ENCODE measurements around the gene ITK.

ITK gene

DNA sequence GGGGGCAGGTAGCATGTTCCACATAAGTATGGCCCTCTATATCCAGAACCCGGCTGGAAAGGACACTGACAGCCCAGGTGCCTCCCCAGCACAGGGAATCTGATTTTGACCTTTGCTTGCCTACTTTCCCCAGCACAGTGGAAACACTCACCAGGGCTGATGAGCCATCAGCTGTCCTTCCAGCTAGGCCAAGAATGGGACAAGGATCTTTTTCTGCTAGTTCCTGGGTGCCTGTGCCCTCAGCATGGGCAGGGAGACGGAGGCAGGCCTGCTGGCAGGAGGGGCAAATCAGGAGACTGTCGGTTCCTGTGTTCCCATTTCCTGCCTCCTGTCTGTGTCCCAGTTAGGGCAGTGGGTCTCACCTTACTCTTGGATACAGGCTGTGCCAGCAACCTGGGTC is 86.4 kb downstream of the ITK start:
- no peak for DNase-seq
- in situ Hi-C loops (cut with HindIII; ENCODE audit: low pct_ligation_motif_present, low pct_unique_long_range_greater_than_20kb, low sequenced_read_pairs): no loop called here

DNA sequence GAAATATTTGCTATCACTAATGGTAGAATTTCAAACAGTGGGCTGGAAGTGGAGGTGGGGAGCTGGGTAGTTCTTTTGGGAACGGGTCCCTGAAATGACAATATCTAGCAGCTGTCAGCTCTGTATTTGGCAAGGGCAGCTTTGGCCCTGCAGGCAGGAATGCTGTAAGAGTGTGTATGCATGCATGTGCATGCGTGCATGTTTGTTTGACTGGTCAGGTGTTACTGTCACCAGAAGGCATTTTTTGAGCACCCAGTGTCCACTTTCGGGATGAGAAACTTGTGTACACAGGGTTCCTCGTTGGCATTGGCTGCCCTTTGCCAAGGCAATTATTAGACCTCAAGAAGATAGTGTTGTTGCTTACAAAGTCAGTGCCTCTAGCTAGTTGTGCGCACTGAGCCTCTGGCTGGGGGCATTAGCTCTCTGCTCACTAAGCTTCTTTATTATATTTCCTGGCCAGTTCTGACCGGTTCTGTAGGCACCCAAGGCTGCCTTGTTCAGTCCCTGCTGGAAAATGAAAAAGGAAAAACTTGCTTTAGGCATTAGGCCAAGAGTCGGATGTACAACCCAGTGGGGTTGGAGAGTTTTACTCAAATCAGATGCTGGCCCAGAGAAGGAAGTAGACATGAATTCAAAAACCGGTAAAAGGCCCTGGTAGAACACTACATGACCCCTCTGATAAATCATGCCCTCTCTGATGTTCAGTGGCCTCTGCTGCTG is 87.3 kb downstream of the ITK start:
- in situ Hi-C loops (cut with HindIII; ENCODE audit: low pct_ligation_motif_present, low pct_unique_long_range_greater_than_20kb, low sequenced_read_pairs): no loop called here
- DNase-seq: no peak

DNA sequence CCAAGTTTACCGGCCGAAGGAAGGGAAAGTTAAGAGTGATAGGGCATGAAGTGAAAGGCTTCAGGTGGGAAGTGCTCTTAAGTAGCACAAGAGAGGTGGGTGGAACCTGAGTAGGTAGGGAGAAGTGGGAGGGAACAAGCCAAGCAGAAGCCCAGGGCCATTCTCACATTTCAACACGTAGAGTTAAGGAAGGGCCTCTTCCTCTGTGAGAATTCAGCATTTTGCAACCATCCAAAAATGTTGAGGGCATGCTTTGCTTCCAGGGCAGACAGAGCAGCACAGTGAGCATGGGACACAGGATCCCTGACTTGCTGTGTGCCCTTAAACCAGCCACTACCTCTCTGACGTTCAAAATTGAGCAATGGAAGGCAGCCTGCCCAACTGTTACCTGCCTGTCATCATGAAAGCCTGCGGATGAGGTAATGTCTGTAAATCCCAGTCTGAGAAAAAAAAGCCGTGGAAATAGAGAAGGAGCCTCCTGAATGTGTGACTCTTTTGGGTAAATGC is 88.6 kb downstream of the ITK start:
- in situ Hi-C loops (cut with HindIII; ENCODE audit: low pct_ligation_motif_present, low pct_unique_long_range_greater_than_20kb, low sequenced_read_pairs): no loop called here
- no peak for DNase-seq

DNA sequence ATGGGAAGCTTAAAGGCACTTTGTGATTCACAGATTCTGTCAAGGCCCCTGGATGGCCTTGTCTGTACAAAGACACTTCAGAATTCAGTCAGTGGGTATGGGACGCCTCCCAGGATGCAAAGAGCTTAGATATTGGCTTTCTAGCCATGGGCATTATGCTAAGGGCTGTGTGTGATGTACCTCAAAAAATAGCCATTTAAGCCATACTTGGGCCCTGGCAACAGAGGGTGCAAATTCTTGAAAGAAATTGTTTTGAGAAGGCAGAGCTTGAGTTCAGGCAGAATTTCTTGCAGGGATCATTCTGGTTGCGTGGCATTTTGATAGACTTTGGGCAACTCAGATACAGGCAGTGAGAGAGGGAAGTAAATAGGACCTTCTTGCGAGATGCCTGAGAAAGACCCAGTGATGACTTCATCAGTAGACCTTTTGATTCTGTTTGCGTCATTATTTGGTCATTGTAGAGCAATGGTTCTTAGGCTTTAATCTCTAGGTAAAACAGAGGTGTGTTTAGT is 89.2 kb downstream of the ITK start:
- no peak for DNase-seq
- in situ Hi-C loops (cut with HindIII; ENCODE audit: low pct_ligation_motif_present, low pct_unique_long_range_greater_than_20kb, low sequenced_read_pairs): no loop called here

DNA sequence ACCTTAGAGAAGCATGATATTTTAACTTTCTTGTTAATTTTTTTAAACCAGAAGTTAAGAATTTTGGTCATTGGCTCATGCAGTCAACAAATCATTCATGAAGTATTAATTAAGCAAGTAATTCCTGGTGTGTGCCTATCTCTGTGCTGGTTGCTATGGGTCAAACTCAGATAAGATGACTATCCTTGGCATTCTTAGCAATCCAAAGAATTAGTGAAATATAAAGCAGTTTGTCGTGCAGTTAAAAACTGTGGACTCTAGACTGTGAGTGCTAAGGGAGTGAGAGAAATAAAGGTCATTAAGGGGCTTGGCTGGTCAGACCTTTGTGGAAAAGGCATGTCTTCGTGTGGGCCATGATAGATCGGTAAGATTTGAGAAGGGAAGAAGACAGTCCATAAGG is 90.1 kb downstream of the ITK start:
- in situ Hi-C loops (cut with HindIII; ENCODE audit: low pct_ligation_motif_present, low pct_unique_long_range_greater_than_20kb, low sequenced_read_pairs): no loop called here
- DNase-seq: no peak

DNA sequence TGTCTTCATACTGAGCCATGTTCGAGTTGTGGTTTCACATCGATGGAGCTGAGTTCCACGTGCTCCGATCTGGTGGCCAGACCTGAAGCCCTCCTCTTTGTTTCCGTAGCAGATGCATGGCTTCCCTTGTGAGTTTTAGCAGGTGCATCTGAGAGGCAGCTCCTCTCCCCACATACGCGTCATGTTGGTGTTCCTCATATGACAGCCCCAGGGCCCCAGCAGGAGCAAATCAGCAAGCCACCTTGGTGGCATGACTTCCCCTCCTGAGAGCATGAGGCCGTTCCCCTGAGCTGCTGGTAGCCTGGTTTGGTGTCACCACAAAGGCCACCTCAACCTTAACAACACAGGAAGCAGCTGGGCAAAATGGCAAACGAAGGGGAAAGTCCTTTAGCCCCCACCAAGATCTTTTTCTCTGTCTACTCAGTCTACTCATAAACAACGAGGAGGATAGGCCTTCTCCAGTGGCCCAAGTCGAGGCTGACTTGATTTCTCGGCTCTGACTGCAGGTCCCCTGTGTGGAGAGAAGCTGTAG is 91.2 kb downstream of the ITK start:
- no peak for DNase-seq

DNA sequence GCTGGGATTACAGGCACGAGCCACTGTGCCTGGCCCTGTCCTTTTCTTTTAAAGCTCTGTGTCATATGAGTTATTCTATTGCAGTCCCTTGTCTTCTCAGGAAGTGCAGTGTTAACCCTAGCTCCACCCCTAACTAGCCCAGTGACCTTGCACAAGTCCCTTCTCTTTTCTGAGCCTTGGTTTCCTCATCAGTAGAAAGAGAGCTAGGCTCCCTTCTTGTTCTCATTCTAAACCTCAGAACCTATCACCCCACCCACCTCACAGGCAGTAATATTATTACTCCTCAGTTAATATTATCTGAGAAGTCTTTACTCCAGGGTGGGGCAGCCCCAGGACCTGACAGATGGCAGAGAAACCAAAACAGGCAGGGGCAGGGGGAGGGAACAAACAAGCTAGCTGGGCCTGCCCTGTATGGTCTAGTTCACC is 92.5 kb downstream of the ITK start:
- DNase-seq: no peak
- in situ Hi-C loops (cut with HindIII; ENCODE audit: low pct_ligation_motif_present, low pct_unique_long_range_greater_than_20kb, low sequenced_read_pairs): no loop called here

More for the DNA sequence above, 91.2 kb downstream of the ITK start:
- in situ Hi-C loops (cut with HindIII; ENCODE audit: low pct_ligation_motif_present, low pct_unique_long_range_greater_than_20kb, low sequenced_read_pairs): no loop called here

DNA sequence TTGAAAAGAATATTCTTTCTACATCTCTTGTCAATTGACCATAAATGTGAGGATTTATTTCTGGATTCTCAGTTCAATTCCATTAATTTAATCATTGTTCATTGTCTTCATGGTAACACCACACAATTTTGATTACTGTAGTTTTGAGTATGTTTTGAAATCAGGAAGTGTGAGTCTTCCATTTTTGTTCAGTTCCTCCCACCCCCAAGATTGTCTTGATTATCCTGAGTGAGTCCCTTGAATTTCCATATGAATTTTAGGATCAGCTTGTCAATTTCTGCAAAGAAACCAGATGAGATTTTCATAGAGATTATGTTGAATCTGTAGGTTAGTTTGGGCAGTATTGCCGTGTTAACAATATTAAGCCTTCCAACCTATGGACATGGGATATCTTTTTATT is 94.8 kb downstream of the ITK start:
- in situ Hi-C loops (cut with HindIII; ENCODE audit: low pct_ligation_motif_present, low pct_unique_long_range_greater_than_20kb, low sequenced_read_pairs): no loop called here
- no peak for DNase-seq

DNA sequence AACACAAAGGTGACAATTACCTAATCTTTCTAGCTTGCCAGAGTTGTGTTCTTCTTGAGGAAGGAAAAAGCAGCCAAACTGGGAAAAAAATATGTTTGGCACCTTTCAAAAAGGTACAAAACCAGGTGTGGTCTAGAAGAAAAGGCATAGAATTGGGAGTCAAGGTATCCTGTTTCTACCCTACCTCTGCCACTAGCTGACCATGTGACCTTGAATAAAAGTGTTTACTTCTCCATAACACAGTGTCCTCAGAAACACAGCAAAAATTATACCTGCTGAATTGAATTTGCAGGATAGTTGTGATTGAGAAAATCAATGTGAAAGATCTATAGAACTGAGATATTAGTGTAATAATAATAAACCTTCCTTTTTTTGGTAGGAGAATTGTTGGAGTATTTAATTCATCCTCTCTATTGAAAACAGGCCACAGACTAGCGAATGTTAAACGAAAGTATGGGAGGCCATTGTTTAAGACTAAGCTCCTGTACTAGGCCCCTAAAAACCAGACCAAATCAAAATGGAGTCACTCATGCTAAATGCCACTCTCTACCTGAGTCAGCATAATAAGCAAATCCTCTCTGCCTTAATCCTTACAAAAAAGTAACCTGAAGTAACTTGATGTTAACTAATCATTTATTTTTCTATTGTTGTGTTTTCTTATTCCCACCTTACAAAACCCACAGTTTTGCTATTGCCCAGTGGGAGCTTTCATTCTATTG is 97.8 kb downstream of the ITK start:
- in situ Hi-C loops (cut with HindIII; ENCODE audit: low pct_ligation_motif_present, low pct_unique_long_range_greater_than_20kb, low sequenced_read_pairs): no loop called here
- DNase-seq: no peak

DNA sequence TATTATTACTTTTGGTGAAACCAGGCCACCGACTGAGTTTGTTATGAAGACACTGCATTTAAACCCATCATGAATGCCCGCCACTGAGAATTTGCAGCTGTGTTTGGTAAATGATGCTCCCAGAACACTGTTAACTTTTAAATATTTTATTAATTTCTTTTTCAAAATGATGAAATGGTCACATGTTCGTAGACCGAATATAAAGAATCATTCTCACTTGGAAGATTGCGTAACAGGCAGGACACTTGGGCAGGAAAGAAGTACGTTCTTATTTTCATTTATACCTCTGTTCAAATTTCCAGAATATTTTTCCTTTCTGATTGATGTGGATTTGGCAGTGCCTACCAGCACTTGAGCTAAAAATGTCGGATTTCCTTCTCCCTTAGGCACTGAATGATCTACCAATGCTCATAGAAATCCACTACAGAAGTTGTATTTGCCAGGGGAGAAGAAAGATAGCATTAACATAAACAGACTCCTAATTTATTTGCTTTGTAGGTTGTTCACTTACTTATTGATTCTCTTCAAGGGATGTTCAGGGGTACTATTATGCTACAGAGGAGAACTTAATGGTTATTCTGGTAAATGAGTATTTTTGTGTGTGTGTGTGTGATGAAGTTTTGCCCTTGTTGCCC is 99.1 kb downstream of the ITK start:
- DNase-seq: no peak
- in situ Hi-C loops (cut with HindIII; ENCODE audit: low pct_ligation_motif_present, low pct_unique_long_range_greater_than_20kb, low sequenced_read_pairs): no loop called here

DNA sequence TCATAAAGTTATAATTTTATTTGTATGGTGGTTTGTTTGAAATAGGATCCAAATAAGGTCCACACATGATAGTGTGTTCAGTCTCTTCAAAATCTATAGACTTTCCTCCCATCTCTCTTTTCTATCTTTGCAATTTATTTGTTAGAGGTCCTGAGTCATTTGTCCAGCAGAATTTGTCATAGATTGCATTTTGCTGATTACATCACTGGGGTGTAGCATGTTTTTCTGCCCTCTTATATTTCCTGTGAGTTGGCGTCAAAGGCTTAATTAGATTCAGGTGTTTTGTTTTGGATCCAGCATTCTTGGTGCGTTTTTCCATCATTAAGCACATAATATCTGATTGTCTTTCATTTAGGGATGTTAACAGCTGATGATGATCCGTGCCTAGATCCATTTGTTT is 100.3 kb downstream of the ITK start:
- in situ Hi-C loops (cut with HindIII; ENCODE audit: low pct_ligation_motif_present, low pct_unique_long_range_greater_than_20kb, low sequenced_read_pairs): no loop called here

DNA sequence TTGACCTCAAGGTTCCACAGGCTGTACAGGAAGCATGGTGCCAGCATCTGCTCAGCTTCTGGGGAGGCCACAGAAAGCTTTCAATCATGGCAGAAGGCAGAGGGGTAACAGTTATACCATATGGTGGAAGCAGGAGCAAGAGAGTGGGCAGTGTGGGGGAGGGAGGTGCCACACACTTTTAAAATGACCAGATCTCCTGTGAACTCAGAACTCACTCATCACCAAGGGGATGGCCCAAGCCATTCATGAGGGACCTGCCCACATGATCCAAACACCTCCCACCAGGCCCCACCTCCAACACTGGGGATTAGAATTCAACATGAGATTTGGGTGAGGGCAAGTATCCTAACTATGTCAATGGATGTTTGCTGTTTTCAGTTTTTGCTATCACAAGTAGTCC is 101.5 kb downstream of the ITK start:
- in situ Hi-C loops (cut with HindIII; ENCODE audit: low pct_ligation_motif_present, low pct_unique_long_range_greater_than_20kb, low sequenced_read_pairs): no loop called here
- no peak for DNase-seq

More for the DNA sequence above, 100.3 kb downstream of the ITK start:
- no peak for DNase-seq

DNA sequence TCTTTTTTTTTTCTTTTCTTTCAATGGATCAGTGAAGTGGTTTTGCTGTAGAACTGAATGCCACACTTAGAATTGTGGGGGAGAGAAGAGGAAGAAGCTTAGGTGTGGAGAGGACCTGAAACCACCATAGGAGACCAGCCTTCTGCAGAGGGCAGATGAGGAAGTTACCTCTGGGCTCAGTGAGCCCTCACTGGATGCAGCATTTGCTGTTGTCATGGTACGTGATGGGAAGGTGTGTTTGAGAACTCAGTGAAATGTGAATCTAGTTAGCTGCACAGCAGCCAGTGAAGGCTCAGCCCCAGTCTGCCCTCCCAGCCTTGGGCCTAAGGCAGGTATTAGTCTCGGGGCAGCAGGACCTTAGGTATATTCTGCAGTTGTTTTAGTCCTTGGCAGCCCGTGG is 102.8 kb downstream of the ITK start:
- no peak for DNase-seq

DNA sequence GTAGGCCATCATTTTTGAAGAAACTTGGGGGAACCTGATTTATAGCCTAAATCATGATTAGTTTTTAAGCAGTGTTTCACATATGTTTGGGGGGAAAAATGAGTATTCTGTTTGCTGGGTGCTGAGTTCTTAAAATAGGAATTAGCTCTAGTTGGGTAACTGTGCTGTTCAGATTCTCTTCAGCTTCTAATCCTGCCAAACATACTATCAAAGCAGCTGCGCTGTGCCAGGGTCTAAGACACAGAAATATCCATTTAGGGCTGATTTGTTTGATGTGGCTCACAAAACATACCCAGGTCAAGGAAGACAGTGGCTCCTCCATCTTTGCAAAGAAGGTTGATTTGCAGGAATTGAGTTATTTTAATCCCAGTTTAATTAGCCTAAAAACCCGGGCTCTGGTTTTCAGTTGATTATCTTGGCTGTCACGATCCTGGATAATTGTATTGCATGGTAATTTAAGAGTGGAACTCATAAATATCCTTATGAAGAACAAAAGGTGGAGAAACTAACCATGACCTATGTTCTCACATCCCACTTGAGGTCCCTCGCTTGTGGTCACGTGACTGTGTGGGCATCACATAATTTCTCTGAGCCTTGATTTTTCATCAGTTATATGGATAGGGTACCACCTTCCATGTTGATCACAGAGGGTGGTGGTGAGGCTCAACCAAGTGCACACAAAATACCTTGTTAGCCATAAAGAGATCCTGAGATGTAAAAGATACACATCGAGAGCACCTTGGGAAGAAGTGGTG is 104.0 kb downstream of the ITK start:
- DNase-seq: no peak
- in situ Hi-C loops (cut with HindIII; ENCODE audit: low pct_ligation_motif_present, low pct_unique_long_range_greater_than_20kb, low sequenced_read_pairs): no loop called here

More for the DNA sequence above, 102.8 kb downstream of the ITK start:
- in situ Hi-C loops (cut with HindIII; ENCODE audit: low pct_ligation_motif_present, low pct_unique_long_range_greater_than_20kb, low sequenced_read_pairs): no loop called here

DNA sequence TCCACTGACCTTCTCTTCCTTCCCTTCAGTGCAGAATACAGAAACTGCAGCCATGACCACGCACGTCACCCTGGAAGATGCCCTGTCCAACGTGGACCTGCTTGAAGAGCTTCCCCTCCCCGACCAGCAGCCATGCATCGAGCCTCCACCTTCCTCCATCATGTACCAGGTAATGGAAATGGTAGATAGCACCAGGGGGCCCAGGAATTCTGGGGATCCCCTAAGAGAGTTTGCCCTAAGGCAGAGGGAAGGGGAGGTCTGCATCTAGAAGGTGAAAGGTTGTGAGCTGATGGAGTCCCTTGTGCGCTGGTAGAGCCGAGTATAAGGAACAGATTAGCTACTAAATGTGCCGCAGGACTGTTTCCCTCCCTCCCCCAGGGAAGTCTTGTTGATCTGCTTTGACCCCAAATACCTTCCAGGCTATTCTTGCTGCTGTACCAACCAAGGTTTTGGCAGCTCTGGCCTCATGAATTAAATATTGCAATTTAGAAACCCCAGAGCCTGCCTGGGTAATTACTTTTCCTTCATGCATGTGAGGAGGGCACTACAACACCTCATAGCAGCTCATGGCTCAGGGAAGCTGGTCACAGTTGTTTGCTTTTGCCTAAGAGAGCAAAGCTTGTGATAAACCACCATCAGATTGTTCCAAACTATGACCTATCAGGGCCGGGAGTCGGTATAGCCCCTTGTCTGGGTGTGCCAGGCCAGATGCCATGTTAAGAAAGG is 104.8 kb downstream of the ITK start:
- in situ Hi-C loops (cut with HindIII; ENCODE audit: low pct_ligation_motif_present, low pct_unique_long_range_greater_than_20kb, low sequenced_read_pairs): no loop called here

DNA sequence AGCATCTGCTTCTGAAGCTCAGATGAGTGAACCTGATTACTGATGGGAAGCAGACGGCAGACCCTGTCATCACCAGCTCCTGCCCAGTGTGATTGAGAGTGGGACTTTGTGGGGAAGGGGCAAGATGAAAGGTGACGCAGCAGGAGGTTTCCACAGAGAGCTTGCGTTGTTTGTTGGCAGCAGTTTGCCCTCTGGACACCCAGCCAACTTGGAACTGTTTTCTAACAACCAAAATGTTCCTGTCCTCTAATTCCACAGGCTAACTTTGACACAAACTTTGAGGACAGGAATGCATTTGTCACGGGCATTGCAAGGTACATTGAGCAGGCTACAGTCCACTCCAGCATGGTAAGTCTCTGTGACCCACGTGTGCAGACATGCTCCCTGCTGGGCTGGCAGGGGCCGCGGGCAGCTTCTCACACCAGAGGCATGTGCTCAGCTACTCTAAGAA is 106.1 kb downstream of the ITK start:
- no peak for DNase-seq
- in situ Hi-C loops (cut with HindIII; ENCODE audit: low pct_ligation_motif_present, low pct_unique_long_range_greater_than_20kb, low sequenced_read_pairs): no loop called here

More for the DNA sequence above, 104.8 kb downstream of the ITK start:
- no peak for DNase-seq

DNA sequence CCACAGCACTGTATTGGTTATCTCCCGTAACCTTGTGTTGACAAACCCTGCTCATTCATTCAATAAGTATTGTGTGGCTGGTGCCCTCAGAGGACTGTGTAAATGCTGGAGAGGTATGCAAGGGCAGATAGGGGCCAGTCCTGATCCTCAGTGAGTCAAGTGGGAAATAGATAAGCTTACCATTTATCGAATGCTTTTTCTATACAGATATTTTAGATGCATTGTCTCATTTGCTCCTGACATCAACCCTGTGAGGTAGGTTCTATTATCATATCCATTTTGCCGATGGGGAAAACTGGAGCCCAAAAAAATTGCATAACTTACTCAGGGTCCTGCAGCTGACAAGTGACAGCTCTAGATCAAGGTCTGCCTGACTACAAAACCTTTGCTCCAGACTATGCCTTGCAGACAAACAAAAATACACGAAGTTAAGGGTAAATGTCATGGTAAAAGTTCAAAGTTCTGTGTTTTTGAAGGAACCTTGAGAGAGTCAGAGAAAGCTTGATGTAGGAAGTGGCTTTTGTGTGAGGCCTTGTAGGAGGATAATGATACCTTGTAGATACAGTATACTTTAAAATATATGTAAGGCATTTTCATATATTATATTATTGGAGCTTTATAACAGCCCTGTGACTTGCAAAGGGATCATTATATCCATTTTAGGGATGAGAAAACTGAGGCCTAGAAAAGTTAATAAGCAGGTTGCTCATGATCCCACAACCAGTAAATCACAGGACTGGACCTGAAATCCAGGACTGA is 107.9 kb downstream of the ITK start:
- in situ Hi-C loops (cut with HindIII; ENCODE audit: low pct_ligation_motif_present, low pct_unique_long_range_greater_than_20kb, low sequenced_read_pairs): no loop called here
- DNase-seq: no peak
